ENCODE measurements around the gene OR4F15. TPM values are rescaled to one million over a fixed set of nuclear protein-coding genes. Genes with fewer than 3 reads are reported as not detected.
"Not testable (repeated sequence)": the region's sequence is repeated elsewhere in the genome, so short reads cannot be mapped to it uniquely, and the experiment has no call there.

OR4F15 gene
- total RNA-seq, 2 experiments from 2014 or later: not detected

DNA sequence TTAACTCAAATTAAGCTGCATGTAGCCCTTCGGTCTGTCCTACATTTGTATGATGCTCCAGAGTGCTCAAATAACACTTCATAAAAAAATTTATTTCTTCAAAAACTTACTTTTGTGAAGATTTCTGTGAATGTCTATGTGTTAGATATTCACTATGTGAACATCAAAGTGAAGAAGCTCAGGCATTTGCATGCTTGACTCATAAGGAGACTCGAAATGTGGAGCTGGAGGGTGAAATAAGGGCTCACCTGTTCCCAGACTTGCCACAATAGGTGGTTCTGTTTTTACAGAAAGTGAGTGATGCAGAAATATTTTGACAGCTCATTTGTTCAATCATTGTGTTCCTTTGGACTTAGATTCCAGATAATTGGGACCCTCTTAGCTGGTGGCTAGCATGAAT, 25.6 kb upstream of the OR4F15 start:
- POLR2A ChIA-PET; CTCF ChIA-PET; H3K4me3 Mint-ChIP-seq; H3K9me3 Mint-ChIP-seq (ENCODE audit: low read depth); H3K27me3 Mint-ChIP-seq; H3K27ac Mint-ChIP-seq; intact Hi-C loops (cut with DNase I, micrococcal nuclease); H3K36me3 Mint-ChIP-seq (ENCODE audit: low read depth); H3K4me1 Mint-ChIP-seq; DNase-seq; ATAC-seq: not testable (repeated sequence)

DNA sequence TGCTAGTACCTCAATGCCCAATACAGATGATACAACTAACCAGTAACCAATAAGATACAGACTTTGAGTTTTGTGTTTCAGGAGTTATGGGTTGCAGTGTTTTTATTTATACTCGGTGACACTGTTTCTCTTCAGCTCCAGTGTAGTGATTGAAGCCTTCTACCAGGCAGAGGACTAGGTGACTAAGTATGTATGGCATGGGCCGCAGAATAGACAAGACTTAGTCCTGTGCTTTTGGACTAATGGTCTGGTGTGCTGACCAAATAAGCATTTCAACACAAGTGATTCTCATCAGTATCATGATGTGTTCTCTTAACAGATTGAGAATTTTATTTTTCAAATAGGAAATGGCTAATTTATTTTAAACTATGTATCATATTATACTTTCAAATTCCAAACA, 24.0 kb upstream of the OR4F15 start:
- ATAC-seq; H3K36me3 Mint-ChIP-seq (ENCODE audit: low read depth); H3K9me3 Mint-ChIP-seq (ENCODE audit: low read depth); H3K27ac Mint-ChIP-seq; H3K4me3 Mint-ChIP-seq; H3K4me1 Mint-ChIP-seq; DNase-seq; POLR2A ChIA-PET; intact Hi-C loops (cut with DNase I, micrococcal nuclease); H3K27me3 Mint-ChIP-seq: not testable (repeated sequence)
- CTCF ChIA-PET: interaction anchor here (0.5 kb wide), 1 partner anchor 89 kb away, joined by 3 read pairs; no protein-coding TSS in a partner anchor

DNA sequence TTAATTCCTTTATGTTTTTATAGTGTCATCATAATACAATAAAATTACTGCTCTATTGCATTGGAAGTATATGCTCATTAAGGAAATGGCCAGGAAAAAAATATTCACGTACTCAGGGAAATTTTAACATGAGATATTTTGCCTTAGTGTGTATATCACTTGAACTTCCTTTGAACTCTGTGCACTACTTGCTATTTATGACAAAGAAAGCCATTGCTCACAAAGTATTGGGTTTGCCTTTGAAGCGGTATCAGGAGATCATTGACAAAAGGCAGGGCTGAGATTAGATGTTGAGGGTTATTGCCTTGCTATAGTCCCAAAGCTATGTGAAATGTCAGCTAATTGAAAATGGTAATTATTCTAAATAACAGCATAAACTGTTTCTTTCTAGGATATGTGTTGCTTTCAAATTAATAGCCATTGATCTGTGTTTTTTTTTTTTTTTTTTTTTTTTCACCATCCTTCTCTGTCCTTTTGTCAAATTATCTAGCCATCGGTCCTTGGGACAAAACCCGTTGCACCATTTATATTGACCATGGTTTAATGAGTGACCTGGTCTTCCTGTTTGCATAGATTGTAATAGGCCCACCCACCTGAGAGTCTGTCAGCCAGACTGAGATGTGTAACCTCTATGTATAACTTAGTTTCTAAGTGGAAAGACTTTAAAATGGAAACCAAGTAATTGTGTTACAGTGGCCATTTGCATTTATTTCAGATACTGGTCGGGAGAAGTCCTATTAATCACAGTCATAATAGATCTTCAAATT, 23.3 kb upstream of the OR4F15 start:
- H3K4me3 Mint-ChIP-seq; H3K36me3 Mint-ChIP-seq (ENCODE audit: low read depth); ATAC-seq; H3K27ac Mint-ChIP-seq; H3K27me3 Mint-ChIP-seq; H3K4me1 Mint-ChIP-seq; DNase-seq; POLR2A ChIA-PET; CTCF ChIA-PET; intact Hi-C loops (cut with DNase I, micrococcal nuclease); H3K9me3 Mint-ChIP-seq (ENCODE audit: low read depth): not testable (repeated sequence)

DNA sequence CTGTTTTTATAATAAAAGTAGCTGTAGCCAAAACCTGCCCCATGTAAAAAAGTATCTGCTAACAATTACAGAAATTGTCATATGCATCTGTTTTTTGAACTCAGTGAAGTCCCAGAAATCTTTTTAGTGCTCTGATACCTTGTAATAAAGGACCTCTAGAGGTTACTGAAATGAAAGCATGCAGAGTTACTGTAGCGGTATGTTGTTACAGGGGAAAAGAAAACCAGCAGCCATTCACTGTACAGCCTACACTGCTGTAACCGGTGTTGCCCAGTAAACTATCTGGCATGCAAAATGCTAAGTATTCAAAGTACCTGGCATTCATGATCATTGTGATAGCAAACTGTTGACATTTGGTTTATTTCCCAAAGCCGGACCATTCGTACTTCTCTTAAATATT, 21.3 kb upstream of the OR4F15 start:
- DNase-seq, H3K4me3 Mint-ChIP-seq, CTCF ChIA-PET: not testable (repeated sequence)

DNA sequence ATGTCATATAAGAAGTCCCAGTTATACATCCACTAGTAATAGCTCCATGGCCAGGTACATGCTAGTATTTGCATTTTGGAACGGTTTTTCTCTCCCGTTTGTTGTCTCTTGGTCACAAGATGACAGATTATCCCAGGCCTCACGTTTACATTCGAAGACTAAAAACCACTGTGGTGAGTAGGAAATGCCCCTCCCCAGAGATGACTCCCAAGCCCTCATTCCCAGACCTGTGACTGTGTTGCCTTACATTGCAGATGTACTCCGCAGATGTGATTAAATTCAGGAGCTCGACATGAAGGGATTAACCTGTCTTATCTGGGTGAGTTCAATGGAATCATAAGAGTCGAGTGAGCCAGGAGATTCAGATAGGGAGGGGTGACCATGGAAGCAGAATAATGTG, 18.0 kb upstream of the OR4F15 start:
- intact Hi-C loops (cut with DNase I, micrococcal nuclease); POLR2A ChIA-PET; CTCF ChIA-PET; H3K27ac Mint-ChIP-seq; H3K9me3 Mint-ChIP-seq (ENCODE audit: low read depth); H3K4me3 Mint-ChIP-seq; DNase-seq; H3K36me3 Mint-ChIP-seq (ENCODE audit: low read depth); ATAC-seq; H3K4me1 Mint-ChIP-seq: not testable (repeated sequence)
- peaks cover 20% of the 10 kb centered on the region for H3K27me3 Mint-ChIP-seq

More for the DNA sequence above, 21.3 kb upstream of the OR4F15 start:
- H3K27me3 Mint-ChIP-seq: peaks cover 11% of the 10 kb centered on the region
- intact Hi-C loops (cut with DNase I, micrococcal nuclease); ATAC-seq; H3K9me3 Mint-ChIP-seq (ENCODE audit: low read depth); H3K27ac Mint-ChIP-seq; H3K36me3 Mint-ChIP-seq (ENCODE audit: low read depth); POLR2A ChIA-PET; H3K4me1 Mint-ChIP-seq: not testable (repeated sequence)

DNA sequence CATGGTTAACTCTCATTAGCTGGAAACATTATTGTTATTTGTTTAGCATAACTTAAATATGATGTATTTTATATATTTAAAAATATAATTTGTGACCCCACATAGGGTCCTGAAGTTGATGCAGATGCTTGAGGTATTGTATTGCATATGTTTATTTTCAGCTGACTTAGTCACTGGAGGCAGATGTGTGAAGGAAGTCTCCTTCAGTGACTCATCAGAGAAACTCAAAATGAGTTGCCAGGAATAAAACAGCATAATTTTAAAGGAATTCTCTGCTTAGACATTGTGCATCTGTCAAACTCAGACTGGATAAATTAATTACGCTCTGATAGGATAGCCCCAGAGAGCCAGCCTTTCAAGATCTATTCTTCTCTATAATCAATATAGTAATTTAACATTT, 16.5 kb upstream of the OR4F15 start:
- no peak overlapping the region for H3K27ac Mint-ChIP-seq
- H3K4me3 Mint-ChIP-seq: no peak overlapping the region
- H3K36me3 Mint-ChIP-seq (ENCODE audit: low read depth): no peaks in the 10 kb centered on the region
- intact Hi-C loops (cut with DNase I, micrococcal nuclease): no loop called here
- no peaks in the 10 kb centered on the region for H3K4me1 Mint-ChIP-seq
- ATAC-seq: no peak
- peaks cover 20% of the 10 kb centered on the region for H3K27me3 Mint-ChIP-seq
- CTCF ChIA-PET: no interaction called here
- DNase-seq: no peak
- H3K9me3 Mint-ChIP-seq (ENCODE audit: low read depth): no peaks in the 10 kb centered on the region
- POLR2A ChIA-PET: no interaction called here

DNA sequence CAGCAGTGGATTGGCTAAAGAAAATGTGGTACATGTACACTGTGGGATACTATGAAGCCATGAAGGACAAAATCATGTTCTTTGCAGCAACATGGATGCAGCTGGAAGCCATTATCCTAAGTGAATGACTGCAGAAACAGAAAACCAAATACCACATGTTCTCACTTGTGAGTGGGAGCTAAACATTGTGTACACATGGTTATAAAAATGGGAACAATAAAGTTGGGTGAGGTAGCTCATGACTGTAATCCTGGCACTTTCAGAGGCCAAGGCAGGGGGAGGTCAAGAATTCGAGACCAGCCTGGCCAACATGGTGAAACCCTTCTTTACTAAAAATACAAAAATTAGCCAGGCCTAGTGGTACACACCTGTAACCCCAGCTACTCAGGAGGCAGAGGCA, 12.3 kb upstream of the OR4F15 start:
- DNase-seq: no peak
- H3K27ac Mint-ChIP-seq: no peak overlapping the region
- peaks cover 24% of the 10 kb centered on the region for H3K27me3 Mint-ChIP-seq
- CTCF ChIA-PET: no interaction called here
- POLR2A ChIA-PET: no interaction called here
- H3K4me3 Mint-ChIP-seq: no peak overlapping the region
- no peaks in the 10 kb centered on the region for H3K9me3 Mint-ChIP-seq (ENCODE audit: low read depth)
- no peaks in the 10 kb centered on the region for H3K36me3 Mint-ChIP-seq (ENCODE audit: low read depth)
- intact Hi-C loops (cut with DNase I, micrococcal nuclease): no loop called here
- no peak for ATAC-seq
- H3K4me1 Mint-ChIP-seq: no peaks in the 10 kb centered on the region

DNA sequence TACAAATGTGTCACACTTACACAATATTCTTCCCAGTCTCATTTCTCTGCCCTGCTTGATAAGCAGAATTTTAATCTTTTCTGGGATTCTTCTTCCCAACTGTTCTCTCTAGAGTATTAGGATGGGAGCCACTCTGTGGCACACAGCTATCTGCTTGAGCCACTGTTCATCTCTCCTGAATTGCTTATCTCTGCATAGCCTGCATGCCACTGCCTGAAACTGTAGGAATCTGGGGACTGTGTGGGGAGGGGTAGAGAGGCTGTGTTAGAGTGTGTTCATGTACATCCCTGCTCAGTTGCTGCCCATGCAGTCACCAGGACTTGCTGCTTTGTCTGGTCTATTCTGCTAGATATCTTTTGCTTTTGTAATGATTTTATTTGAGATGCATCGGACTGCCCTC, 11.0 kb upstream of the OR4F15 start:
- no peaks in the 10 kb centered on the region for H3K4me1 Mint-ChIP-seq
- no peak for ATAC-seq

DNA sequence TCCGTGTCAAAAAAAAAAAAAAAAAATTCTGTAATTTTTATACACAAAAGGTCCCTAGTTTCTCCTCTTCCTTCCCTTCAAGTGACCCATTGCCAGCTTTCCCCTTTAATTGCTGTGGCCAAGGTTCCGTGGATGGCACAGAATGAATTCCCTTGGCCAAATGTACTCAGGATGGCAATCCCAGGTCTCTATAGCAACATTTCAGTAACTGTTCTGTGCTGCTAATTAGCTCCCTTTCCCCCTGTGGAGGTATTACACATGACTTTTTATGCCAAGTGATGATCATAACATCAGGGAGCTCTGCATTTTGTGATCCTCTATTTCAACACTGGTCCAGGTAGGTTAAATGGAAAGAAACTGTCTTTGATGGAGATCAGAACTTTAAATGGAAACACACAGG, 8.8 kb upstream of the OR4F15 start, which contains the start of gene OR4F6:
OR4F6 (plus strand) TSS at position 301 of the 400 bp plus-strand sequence. CDS start 2,211 bp downstream, outside the sequence.
- ATAC-seq (no peak), DNase-seq (no peak)
- ChIA-PET CTCF (no interaction called here), POLR2A (no interaction called here)
- intact Hi-C loops (cut with DNase I, micrococcal nuclease): no loop called here
- H3K27ac Mint-ChIP-seq: no peak within 1 kb of the TSS
- H3K4me3 Mint-ChIP-seq: no peak within 1 kb of the TSS
- peaks cover 21% of the 10 kb centered on the region for H3K27me3 Mint-ChIP-seq
- no peaks in the 10 kb centered on the region for H3K36me3 Mint-ChIP-seq (ENCODE audit: low read depth)
- no peaks in the 10 kb centered on the region for H3K4me1 Mint-ChIP-seq
- H3K9me3 Mint-ChIP-seq (ENCODE audit: low read depth): no peaks in the 10 kb centered on the region

More for the DNA sequence above, 11.0 kb upstream of the OR4F15 start:
- intact Hi-C loops (cut with DNase I, micrococcal nuclease): no loop called here
- H3K4me3 Mint-ChIP-seq: no peak overlapping the region
- DNase-seq: no peak
- ChIA-PET CTCF (no interaction called here), POLR2A (no interaction called here)
- no peak overlapping the region for H3K27ac Mint-ChIP-seq
- no peaks in the 10 kb centered on the region for H3K36me3 Mint-ChIP-seq (ENCODE audit: low read depth)
- H3K9me3 Mint-ChIP-seq (ENCODE audit: low read depth): no peaks in the 10 kb centered on the region
- peaks cover 27% of the 10 kb centered on the region for H3K27me3 Mint-ChIP-seq

DNA sequence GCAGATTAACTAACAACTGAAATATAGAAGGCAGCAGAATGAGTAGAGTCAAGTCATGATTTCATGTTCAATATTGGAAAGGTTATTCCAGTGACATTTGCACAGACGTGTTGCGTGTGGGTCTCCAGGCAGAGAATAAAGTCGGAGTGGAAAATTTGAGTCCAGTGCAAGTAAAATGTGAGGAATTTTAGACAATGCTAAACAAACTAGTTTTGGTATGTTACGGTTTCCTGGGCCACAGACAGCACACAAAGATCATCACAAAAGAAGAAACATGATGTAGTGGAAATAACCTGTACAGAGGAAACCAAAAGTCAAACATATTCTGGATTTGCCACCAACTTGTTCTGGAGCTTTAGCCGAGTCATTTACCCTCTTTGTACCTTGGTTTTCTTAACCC, 8.3 kb upstream of the OR4F15 start:
- ChIA-PET POLR2A (no interaction called here), CTCF (no interaction called here)
- no peak overlapping the region for H3K27ac Mint-ChIP-seq
- intact Hi-C loops (cut with DNase I, micrococcal nuclease): no loop called here
- H3K4me3 Mint-ChIP-seq: no peak overlapping the region
- DNase-seq (no peak), ATAC-seq (no peak)
- H3K9me3 Mint-ChIP-seq (ENCODE audit: low read depth): no peaks in the 10 kb centered on the region
- peaks cover 19% of the 10 kb centered on the region for H3K27me3 Mint-ChIP-seq
- no peaks in the 10 kb centered on the region for H3K4me1 Mint-ChIP-seq
- no peaks in the 10 kb centered on the region for H3K36me3 Mint-ChIP-seq (ENCODE audit: low read depth)

DNA sequence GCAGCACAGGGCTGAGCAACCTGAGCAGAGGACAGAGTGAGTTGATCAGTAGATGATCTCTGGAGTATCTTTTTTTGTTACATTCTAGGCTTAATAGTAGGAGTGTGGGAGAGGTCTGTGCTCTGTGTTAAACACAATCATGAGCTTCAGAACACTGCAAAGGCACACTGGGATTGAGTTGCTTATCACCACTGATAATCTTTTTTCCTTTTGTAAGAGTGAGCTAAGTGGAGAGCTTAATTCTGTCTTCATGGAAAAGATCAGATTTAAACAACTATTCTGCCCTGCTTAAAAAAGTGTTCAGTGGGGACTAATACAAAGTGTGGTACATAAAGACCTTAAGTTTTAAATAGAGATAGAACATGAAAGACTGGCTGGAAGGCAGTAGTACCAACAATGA, 7.6 kb upstream of the OR4F15 start:
- Mint-ChIP-seq H3K27ac (no peak overlapping the region), H3K36me3 (ENCODE audit: low read depth) (no peaks in the 10 kb centered on the region), H3K4me1 (no peaks in the 10 kb centered on the region), H3K4me3 (no peak overlapping the region), H3K9me3 (ENCODE audit: low read depth) (no peaks in the 10 kb centered on the region), H3K27me3 (peaks cover 19% of the 10 kb centered on the region)
- intact Hi-C loops (cut with DNase I, micrococcal nuclease): no loop called here
- DNase-seq (no peak), ATAC-seq (no peak)
- ChIA-PET POLR2A (no interaction called here), CTCF (no interaction called here)

DNA sequence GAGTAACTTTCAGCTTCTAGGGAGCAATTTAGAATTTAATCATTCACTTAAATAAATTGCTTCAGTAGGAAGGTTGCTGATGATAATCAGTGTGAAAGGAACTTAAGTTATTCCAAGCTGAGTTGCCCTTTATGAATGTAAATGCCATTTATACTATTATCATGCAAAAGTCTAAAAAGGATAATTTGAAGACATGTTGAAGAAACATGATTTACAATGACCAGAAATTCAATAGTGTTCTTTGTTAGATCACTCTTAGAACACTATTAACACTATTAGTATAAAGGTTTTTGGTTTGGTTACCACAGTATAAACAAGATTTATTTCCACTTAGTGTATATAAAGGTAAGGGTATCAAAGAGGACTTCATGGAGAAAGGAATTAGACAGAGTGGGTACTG, 7.1 kb upstream of the OR4F15 start:
- CTCF ChIA-PET: no interaction called here
- intact Hi-C loops (cut with DNase I, micrococcal nuclease): no loop called here
- DNase-seq (no peak), ATAC-seq (no peak)
- Mint-ChIP-seq H3K27ac (no peak overlapping the region), H3K4me1 (no peaks in the 10 kb centered on the region), H3K36me3 (ENCODE audit: low read depth) (no peaks in the 10 kb centered on the region), H3K9me3 (ENCODE audit: low read depth) (no peaks in the 10 kb centered on the region), H3K4me3 (no peak overlapping the region), H3K27me3 (peaks cover 23% of the 10 kb centered on the region)
- POLR2A ChIA-PET: no interaction called here
